Head of caudate nucleus (tissue), 42 donors: Measurements from ENCODE around the gene TGFBR3L.
"Not testable (repeated sequence)": the region's sequence is repeated elsewhere in the genome, so short reads cannot be mapped to it uniquely, and the experiment has no call there.

Experiments
- DNase-seq, 42 donors: peaks; one replicate each; pipeline versions ENCODE4 v3.0.0 to v3.0.0-alpha.2; 2020 to 2021; ENCODE audit warnings: mixed read lengths in 7 of 42
- intact Hi-C: fragments of 100-400 bp; cut with DNase I; formaldehyde crosslinking; loops from one replicate; pipeline ENCODE4 v1.15.0; 2022

The TGFBR3L gene

DNA sequence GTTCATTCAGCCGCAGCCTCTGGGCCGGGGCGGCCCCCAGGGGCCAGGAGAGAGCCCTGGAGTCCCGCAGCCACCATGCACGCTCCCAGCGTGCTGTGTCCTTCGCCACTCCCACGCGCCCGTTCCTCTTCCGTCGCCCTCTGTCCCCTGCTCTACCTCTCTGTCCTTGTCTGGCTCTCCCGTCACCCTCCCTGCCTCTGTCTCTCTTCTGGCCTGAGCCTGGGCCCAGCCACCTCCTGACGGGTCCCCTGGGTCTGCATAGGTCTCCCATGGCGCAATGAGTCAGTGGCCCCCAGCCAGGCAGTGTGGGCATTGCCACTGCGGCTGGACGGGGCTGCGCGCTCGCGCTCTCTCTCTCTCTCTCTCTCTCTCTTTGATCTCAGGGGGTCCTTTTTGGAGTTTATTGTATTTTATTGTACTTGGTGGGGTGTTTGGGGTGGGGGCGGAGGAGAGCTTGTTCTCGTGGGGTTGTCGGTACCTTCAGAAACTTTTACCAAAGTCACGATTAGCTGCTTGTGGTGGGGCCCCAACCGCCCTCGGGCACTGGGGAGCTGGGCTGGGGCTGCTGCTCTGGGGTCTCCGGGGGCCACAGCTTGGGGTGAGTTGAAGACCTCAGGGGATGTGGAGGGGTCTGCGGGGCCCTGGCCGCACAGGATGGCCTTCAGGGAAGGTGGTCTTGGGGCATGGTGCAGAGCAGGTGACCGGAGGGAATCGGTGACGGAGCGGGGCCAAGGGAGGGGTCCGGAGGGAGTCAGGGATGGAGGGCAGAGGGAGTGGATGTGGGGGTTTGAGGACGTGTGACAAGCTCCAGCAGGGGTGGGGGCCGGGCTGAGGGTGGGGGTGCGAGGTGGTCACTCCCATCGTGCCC, 1.7 kb upstream of the TGFBR3L start:
- intact Hi-C loops, result no loop called here
- DNase-seq, result no peak

DNA sequence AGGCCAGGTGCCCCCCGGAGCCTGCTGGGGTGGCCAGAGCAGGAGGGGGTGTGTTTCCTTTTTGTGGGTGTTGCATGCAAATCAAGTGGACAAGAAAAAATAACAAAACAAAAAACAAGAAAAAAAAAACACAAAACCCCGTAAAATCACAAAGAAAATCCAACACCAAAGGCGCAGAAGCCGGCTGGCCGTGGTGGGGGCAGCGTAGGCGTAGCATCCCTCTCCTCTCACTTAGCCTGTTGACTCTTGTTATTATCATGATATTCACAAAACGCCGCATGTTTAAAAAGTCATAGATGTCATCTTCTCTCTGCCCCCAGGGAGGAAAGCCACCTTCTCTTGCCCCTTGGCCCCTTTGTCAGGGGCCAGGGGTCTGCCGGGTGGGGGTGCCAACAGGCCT, 978 bp upstream of the TGFBR3L start:
- no peak for DNase-seq
- intact Hi-C loops, result no loop called here

DNA sequence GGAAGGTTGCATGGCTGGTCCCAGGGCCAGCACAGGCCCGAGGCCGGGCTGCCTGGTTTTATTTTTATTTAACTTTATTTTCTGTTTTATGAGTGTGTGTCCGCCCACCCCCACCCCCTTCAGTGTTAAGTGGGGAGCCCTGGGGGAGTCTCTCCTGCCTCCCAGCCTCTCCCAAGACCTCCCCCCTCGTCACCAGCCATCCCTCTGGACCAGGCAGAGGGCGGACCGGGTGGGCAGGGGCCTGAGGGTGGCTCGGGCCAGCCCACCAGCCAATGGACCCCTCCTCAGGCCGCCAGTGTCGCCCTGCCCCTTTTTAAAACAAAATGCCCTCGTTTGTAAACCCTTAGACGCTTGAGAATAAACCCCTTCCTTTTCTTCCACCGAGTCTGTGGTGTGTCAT, 531 bp upstream of the TGFBR3L start:
- DNase-seq, result peak in 1 of 42 donors; percentile 5
- intact Hi-C loops, result no loop called here

DNA sequence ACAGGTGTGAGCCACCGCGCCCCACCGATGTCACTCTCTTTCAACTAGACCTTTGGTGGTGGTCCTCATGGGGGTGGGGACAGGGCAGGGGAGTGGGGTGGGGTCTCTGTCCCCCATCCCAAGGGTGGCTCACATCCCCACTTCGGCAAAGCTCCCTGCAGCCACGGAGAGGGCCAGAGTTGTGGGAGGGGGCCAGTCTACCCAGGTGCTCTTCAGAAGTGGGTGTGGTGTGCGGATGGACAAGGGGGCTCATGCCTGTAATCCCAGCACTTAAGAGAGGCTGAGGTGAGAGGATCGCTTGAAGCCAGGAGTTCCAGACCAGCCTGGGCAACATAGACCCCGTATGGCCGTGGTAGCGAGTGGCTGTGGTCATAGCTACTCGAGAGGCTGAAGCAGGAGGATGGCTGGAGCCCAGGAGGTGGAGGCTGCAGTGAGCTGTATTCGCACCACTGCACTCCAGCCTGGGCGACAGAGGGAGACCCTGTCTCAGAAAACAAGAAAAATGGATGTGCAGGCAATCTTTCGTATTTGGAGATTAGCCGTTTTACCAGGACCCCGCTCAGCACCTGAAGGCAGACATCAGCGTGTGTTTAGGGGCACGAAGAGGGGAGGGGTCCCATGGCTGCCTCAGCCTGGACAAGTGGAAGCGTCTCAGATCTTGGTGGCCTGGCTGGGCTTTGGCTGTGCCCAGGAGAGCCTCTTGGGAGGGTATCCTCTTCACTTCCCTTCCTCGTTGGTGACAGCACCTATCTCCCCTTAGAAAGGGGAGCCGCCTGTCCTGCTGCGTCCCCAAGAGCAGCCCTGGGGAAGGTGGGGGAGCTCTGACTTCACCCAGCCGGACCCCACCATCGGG, 846 bp downstream of the TGFBR3L start:
- intact Hi-C loops, result no loop called here
- DNase-seq, result peak in 1 of 42 donors; percentile 6

DNA sequence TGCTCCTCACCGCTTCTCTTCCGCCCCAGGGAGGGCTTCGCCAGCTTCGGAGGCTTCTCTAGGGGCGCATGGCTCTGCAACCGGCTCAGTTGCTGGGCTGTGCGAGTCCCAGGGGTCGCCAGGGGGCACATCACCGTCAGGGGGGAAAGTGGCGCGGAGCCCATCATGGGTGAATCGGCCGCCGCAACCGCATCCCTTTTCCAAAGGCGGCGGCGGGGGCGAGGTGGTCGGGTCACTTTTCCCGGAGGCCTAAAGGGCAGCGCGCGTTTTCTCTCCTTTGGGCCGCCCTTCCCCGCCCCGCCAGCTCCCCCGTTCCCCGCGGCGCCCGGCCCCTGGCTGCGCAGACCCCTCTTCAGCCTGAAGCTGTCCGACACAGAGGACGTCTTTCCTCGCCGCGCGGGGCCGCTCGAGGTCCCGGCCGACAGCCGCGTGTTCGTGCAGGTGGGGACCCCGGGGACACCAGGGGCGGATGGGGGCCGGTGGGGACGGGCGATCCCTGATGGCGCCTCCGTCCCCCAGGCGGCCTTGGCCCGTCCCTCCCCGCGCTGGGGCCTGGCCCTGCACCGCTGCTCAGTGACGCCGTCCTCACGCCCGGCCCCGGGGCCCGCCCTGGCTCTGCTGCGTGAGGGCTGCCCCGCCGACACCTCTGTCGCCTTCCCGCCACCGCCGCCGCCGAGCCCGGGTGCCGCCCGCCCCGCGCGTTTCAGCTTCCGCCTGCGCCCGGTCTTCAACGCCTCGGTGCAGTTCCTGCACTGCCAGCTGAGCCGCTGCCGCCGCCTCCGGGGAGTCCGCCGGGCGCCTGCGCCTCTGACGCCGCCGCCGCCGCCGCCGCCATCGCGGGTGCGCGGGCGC, 1.7 kb downstream of the TGFBR3L start:
- DNase-seq, result peak in 29 of 42 donors; percentile 40 to 78 (median 62)
- intact Hi-C loops, result no loop called here

DNA sequence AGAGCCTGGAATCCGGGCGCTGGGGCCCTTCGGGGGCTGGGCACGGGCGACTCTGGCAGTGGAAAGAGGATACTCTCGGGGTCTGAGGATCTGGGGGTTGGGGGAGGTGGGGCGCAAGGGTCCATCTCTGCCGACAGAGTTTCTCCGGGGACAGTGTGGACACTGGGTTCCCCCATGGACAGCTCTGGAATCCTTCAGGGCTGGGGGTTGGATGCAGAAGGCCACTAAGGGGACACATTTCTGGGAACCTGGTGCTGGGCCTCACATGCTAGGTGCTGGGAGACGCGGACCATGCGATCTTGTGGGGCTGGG, 2.3 kb downstream of the TGFBR3L start:
- intact Hi-C loops, result no loop called here
- DNase-seq, result no peak

DNA sequence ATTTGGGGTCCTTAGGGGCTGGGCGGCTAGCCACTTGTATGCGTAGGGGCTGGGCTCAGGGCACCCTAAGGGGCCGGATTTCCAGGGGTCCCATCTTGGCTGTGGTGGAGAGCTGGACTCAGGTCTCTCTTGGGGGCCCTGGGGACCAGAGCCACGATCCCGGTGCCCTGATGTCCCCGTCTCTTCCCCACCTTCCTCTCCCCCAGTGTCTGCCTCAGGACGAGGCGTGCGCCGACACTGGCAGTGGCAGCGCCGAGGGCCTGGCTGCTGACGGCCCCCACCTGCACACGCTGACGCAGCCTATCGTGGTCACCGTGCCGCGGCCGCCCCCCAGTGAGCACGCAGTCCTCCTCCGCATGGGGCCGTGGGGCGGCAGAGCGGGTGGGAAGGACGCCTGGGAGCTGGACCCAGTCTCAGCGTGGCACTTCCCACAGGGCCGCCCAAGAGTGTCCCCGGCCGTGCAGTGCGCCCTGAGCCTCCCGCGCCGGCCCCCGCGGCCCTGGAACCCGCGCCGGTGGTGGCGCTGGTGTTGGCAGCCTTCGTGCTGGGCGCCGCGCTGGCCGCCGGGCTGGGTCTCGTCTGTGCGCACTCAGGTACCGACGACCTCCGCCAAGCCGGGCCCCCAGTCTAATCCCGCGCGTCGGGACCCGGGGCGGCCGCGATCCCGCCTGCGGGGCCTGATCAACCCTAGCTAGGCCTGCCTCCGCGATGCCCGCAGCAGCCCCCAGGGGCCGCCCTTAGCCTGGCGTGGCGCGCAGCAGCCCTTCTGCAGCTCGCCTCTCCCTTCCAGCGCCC, 2.8 kb downstream of the TGFBR3L start:
- intact Hi-C loops, result no loop called here
- DNase-seq, result peak in 17 of 42 donors; percentile 33 to 71 (median 52)

DNA sequence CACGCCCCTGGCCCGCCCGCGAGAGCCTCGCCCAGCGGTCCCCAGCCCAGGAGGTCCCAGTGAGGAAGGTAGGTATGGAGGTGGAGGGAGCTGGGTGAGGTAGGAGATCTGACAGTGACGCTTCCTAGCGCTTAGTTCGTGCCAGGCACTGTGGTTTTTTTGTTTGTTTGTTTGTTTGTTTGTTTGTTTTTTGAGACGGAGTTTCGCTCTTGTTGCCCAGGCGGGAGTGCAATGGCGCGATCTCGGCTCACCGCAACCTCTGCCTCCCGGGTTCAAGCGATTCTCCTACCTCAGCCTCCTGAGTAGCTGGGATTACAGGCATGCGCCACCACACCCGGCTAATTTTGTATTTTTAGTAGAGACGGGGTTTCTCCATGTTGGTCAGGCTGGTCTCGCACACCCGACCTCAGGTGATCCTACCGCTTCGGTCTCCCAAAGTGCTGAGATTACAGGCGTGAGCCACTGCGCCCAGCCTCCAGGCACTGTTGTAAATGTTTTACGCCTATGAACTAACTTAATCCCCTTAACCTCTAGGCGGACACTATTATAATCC, 3.5 kb downstream of the TGFBR3L start:
- intact Hi-C loops, DNase-seq: not testable (repeated sequence)

DNA sequence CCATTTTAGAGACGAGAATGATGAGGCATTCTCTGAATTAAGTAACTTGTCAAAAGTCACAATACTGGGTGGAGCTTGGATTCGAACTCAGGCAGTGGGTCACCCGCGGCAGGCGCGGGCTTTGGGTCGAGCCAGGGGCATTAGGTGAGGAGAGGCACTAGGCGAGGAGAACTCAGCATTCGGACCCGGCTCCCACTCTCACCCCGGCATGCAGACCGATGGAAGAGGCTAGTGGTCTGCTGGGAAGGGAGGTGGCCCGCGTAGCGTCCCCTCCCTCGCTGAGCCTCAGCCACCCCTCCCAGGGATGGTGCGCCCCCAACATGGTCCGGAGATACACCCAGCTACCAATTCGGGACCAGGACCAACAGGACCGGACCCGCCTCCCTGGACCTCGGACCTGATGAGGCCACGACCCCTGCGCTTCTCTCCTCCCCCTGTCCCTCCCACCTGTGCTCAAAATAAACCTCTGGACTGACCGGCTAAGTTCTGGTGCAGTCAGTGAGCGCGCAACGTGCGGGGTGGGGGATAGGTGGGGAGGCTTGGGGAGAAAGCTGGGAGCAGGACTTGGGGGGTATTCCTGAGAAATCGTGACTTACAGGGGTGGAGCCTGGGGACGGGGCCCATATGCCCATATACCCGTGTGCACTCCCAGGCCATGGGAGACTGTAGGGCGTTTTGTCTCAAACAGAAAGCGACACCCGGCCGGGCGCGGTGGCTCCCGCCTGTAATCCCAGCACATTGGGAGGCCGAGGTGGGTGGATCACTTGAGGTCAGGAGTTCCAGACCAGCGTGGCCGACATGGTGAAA, 4.2 kb downstream of the TGFBR3L start:
- intact Hi-C loops, result no loop called here
- no peak for DNase-seq

DNA sequence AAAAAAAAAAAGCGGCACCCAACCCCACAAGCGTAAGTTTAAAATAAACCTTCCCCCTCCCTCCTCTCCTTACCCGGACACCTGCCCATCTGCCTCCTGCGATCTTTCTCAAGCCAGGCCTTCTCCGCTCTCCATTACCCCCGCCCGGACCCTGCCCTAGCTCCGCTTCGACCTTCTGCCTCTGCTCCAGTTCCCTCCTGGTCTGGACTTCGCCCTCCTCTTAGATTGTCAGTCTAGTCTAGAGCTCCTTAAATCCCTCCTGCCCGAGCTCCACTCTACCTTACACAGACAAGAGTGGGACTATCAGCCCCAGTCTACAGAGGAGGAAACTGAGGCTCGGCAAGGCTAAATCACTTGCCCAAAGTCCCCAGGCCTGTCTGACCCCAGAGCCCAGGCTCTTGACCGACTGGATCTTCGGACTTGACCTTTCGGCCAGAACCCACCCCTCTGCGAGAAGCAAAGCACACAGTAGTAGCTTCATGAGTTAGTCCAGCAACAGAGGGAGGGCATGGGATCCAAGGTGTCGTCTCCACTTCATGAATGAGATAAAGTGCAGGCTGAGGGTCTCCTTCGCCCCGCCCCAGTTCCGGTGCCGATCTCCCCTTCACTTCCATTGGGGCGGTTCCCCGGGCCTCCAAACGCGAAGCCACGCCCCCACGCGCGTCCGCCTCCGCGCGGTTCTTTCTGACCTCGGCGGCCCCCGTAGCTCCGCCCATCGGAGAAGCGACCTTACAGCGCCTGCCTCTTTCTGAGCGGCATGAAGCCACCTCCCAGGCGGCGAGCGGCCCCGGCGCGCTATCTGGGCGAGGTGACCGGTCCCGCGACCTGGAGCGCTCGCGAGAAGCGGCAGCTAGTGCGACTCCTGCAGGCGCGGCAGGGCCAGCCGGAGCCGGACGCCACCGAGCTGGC, 5.2 kb downstream of the TGFBR3L start, which contains the start of gene SNAPC2:
Gene SNAPC2, plus strand, starts transcription at position 729 of the 909 bp plus-strand sequence. Its CDS starts 29 bp downstream, at position 758.
- peak; percentile 86 to 97 (median 94) for DNase-seq
- intact Hi-C loops, result no loop called here

DNA sequence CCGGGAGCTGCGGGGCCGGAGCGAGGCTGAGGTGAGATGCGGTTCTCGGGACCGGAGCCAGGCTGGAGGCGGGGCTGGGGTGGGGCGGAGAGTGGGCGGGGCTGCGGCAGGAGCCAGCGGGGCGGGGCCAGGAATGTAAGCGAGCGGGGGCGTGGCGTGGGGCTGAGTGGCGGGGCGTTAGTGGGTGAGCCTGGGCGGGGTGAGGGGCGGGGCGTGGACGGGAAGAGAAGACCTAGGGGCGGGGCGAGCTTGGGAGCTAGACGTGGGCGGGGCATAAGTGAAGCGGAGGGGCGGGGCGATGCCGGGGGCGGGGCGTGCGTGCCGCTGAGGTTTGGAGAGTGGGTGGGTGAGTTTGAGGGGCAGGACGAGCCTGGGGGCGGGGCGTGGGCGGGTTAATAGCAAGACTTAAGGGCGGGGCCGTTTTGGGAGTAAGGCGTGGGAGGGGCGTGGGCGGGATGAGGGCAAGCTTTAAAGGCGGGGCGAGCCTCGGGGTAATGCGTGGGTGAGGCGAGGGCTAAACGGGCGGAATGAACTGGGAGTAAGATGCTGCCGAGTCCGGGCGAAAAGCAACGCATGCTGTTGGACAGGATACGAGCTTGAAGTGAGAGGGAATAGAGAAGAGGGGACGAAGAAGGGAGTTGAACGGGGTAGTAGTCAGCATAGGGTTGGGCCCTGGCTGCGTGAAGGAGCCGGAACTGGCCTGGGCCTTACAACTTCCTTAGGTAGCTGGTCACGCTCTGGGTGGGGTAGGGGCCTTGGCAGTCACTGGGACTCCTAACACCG, 6.1 kb downstream of the TGFBR3L start:
- intact Hi-C loops, result no loop called here
- DNase-seq, result peak; percentile 95 to 100 (median 98)

DNA sequence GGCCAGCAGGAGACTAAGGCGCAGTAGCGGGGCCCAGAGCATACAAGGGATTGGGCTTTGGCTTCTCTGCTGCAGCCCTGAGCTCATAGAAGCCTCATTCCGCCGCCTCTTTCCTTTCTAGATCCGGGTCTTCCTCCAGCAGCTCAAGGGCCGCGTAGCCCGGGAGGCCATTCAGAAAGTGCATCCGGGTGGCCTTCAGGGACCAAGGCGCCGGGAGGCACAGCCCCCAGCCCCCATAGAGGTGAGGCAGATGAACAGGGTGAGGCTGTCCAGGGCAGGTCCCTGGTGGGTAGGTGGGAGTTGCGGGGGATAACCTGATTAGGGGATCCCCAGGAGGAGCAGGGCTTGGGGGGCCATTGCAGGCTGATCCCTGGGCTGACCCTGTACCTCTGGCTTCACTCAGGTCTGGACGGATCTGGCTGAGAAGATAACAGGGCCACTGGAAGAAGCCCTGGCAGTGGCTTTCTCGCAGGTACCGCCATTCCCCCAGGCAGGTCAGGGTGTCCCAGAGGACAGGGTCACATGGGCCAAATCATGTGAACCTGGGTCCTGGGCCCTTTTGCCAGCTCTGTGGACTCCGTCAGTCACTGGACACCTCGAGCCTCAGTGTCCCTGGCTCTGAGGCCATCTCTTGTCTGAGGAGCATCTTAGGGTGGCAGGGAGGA, 6.8 kb downstream of the TGFBR3L start:
- peak in 1 of 42 donors; percentile 32 for DNase-seq
- intact Hi-C loops, result no loop called here

DNA sequence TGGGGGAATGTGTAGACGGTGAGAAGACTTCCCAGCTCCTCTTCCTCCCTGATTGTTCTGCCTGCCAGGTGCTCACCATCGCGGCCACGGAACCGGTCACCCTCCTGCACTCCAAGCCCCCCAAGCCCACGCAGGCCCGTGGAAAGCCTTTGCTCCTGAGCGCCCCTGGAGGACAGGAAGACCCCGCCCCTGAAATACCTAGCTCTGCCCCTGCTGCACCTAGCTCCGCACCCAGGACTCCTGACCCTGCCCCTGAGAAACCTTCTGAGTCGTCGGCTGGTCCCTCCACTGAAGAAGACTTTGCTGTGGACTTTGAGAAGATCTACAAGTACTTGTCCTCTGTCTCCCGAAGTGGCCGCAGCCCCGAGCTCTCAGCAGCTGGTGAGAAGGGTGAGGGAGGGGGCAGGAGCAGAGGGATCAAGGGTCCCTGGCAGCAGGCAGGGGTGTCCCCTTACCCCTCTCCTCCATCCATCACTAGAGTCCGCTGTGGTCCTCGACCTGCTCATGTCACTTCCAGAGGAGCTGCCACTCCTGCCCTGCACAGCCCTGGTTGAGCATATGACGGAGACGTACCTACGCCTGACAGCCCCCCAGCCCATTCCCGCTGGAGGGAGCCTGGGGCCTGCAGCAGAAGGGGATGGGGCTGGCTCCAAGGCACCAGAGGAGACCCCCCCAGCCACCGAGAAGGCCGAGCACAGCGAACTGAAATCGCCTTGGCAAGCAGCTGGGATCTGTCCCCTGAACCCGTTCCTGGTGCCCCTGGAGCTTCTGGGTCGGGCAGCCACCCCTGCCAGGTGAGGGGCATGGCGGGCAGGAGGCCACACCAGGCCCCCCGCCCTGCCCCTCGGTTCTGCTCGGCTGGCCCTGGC, 7.6 kb downstream of the TGFBR3L start:
- intact Hi-C loops, result no loop called here
- DNase-seq, result peak in 1 of 42 donors; percentile 29

DNA sequence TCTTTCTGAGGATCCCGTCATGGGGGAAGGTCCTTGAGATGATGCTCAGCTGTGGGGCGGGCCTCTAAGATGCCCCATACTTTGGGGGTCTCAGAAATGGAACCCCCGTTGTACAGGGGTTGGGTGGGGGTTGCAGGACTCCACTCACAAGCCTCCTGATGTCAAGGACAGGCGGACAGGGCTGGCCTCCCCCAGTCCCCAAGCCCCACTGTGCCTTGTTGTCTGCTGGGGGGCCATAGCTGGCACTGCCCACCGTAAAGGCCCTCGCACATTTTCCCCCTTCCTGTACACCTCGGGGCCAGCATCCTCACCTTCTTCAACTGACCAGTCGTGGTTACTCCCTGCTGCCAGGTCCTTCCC, 8.2 kb downstream of the TGFBR3L start:
- intact Hi-C loops, result no loop called here
- no peak for DNase-seq
